HT-29 (cell line): ENCODE measurements around the gene CAMTA2. TPM values are rescaled to one million over a fixed set of nuclear protein-coding genes. Genes with fewer than 3 reads are reported as not detected.

Source experiments
- DNase-seq: peaks from one replicate; pipeline ENCODE4 v3.0.0-alpha.2; 2015; ENCODE audit warnings: low spot score
- total RNA-seq: library from RNA; depleted of rRNA; stranded (reverse); fragments of >200 nt; shearing (Covaris generic); gene quantifications from 2 replicates; pipeline ENCODE4 v1.2.3, GENCODE V29; 2014

The CAMTA2 gene
- total RNA-seq, 1 experiment from 2014 or later: 7.3 TPM

GRCh38 chr17:4947010-4947410 lies 40.5 kb downstream of the CAMTA2 start:
- DNase-seq: no peak

GRCh38 chr17:4946312-4946976 lies 41.0 kb downstream of the CAMTA2 start:
- DNase-seq: no peak

- DNase-seq: no peak
Observed at GRCh38 chr17:4945944-4946280, 41.6 kb downstream of the CAMTA2 start.

GRCh38 chr17:4945176-4945943 lies 42.1 kb downstream of the CAMTA2 start:
- DNase-seq: peak; percentile 67

- no peak for DNase-seq
Observed at GRCh38 chr17:4944554-4945175, 42.8 kb downstream of the CAMTA2 start.

GRCh38 chr17:4944163-4944553 lies 43.3 kb downstream of the CAMTA2 start:
- no peak for DNase-seq

- no peak for DNase-seq
Observed at GRCh38 chr17:4942760-4943508, 44.5 kb downstream of the CAMTA2 start.

GRCh38 chr17:4941319-4941610 lies 46.2 kb downstream of the CAMTA2 start:
- DNase-seq: no peak

GRCh38 chr17:4940555-4941318 lies 46.7 kb downstream of the CAMTA2 start:
- no peak for DNase-seq

GRCh38 chr17:4939796-4940554 lies 47.5 kb downstream of the CAMTA2 start, which contains the start of the genes RNF167 and SLC25A11:
TSS of gene RNF167 (plus strand) at chr17:4940268. CDS start at chr17:4940910, 642 bp downstream.
TSS of gene SLC25A11 (minus strand) at chr17:4940046. CDS start at chr17:4939910, 136 bp downstream.
- peak; percentile 94 for DNase-seq

- DNase-seq: no peak
Observed at GRCh38 chr17:4939546-4939795, 48.0 kb downstream of the CAMTA2 start.

GRCh38 chr17:4938688-4939545 lies 48.6 kb downstream of the CAMTA2 start:
- no peak for DNase-seq

- DNase-seq: no peak
Observed at GRCh38 chr17:4938069-4938491, 49.4 kb downstream of the CAMTA2 start.

- no peak for DNase-seq
Observed at GRCh38 chr17:4937553-4937952, 49.9 kb downstream of the CAMTA2 start.

GRCh38 chr17:4936436-4936835 lies 51.0 kb downstream of the CAMTA2 start:
- no peak for DNase-seq

GRCh38 chr17:4935650-4936049 lies 51.8 kb downstream of the CAMTA2 start:
- DNase-seq: no peak

GRCh38 chr17:4934173-4934979 lies 53.1 kb downstream of the CAMTA2 start:
- DNase-seq: peak; percentile 49

GRCh38 chr17:4933646-4934045 lies 53.8 kb downstream of the CAMTA2 start:
- no peak for DNase-seq

GRCh38 chr17:4932756-4933155 lies 54.7 kb downstream of the CAMTA2 start:
- DNase-seq: no peak
